Muscle layer of colon (tissue), 2 donors: ENCODE results near the gene DCP1A.

Source experiments
- H3K27ac ChIP-seq: one replicate; pipeline ENCODE4 v1.7.0; 2013; ENCODE audit warnings: low read depth, mild to moderate bottlenecking, low read length, moderate library complexity
- H3K27me3 ChIP-seq, 2 donors: one replicate each; pipeline ENCODE4 v1.7.0; 2013; ENCODE audit warnings: low read length in 2 of 2, mild to moderate bottlenecking in 2 of 2; ENCODE audit not compliant: insufficient read depth in 2 of 2, control insufficient read depth in 1 of 2
- H3K36me3 ChIP-seq: one replicate; pipeline ENCODE4 v1.7.0; 2013; ENCODE audit warnings: mild to moderate bottlenecking, low read length; ENCODE audit not compliant: insufficient read depth
- H3K4me1 ChIP-seq: one replicate; pipeline ENCODE4 v1.7.0; 2013; ENCODE audit warnings: mild to moderate bottlenecking, low read length; ENCODE audit not compliant: insufficient read depth
- H3K4me3 ChIP-seq, 2 donors: one replicate each; pipeline ENCODE4 v1.7.0; 2013; ENCODE audit warnings: low read length in 2 of 2, low read depth in 1 of 2, mild to moderate bottlenecking in 1 of 2, moderate library complexity in 1 of 2
- H3K9ac ChIP-seq: one replicate; pipeline ENCODE4 v1.7.0; 2013; ENCODE audit warnings: low read length
- H3K9me3 ChIP-seq: one replicate; pipeline ENCODE4 v1.7.0; 2013; ENCODE audit warnings: mild to moderate bottlenecking, low read length
- donor health status: abdominal sarcoma.
- donor health status: Adenocarcinoma of cecum.

DCP1A gene

DNA sequence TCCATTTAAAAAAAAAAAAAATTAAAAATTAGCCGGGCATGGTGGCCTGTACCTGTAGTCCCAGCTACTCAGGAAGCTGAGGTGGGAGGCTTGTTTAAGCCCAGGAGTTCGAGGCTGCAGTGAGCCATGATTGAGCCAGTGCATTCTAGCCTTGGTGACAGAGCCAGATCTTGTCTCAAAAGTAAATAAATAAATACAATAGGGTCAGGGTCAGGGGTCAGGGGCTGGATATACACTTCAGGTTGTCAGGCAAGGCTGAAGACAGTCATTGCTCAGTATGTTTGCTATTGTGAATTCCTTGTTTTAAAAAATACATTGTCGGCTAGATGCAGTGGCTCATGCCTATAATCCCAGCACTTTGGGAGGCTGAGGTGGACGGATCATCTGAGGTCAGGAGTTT is 83.4 kb downstream of the DCP1A start:
- H3K4me1 ChIP-seq = no peaks in the 10 kb centered on the region
- no peak overlapping the region for H3K9ac ChIP-seq
- H3K9me3 ChIP-seq = no peaks in the 10 kb centered on the region
- H3K27me3 ChIP-seq = no peaks in the 10 kb centered on the region
- H3K4me3 ChIP-seq = no peak overlapping the region
- H3K27ac ChIP-seq = no peak overlapping the region
- H3K36me3 ChIP-seq = no peaks in the 10 kb centered on the region

DNA sequence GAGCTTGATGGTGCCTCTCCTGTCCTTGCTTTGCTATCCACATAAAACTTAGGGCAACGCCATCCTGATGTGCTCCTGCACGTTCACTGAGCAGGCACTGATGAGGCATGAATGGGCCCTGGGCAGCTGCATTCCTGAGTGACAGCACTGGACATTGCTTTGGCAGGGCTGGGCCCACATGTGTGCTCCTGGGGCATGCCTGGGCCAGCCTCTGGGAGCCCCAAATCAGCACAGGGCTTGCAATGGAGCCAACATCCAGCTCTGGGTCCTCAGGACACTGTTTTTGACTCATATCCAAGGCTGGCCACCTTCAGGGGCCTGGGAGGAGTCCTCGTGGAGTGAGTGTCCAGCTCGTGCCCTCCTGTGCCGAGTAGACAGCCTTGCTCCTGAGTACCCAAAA is 85.6 kb downstream of the DCP1A start:
- no peak overlapping the region for H3K27ac ChIP-seq
- H3K4me3 ChIP-seq = no peak overlapping the region
- H3K4me1 ChIP-seq = no peaks in the 10 kb centered on the region
- no peak overlapping the region for H3K9ac ChIP-seq
- no peaks in the 10 kb centered on the region for H3K27me3 ChIP-seq
- H3K9me3 ChIP-seq = no peaks in the 10 kb centered on the region
- H3K36me3 ChIP-seq = no peaks in the 10 kb centered on the region

DNA sequence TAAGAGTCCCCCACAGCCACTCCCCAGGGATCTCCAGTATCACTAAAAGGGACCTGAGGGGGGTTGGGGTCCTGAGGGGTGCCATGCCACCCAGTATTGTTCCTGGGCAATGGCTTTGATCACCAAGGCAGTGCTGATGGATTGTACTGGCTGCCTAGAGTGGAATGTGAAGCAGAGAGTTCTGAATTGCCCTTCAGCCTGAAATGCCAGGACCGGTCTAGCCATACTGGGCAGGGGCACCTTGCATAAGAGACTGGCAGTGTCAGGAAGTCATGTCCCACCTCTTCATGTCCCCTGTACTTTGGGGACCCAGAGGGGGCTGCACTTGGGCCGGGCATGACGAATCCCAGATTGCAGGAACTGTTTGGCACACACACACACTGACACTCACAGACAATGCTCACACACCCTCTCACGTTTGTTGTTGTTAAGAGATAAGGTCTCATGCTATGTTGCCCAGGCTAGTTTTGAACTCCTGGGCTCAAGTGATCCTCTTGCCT is 87.0 kb downstream of the DCP1A start:
- Histone ChIP-seq H3K9ac (no peak overlapping the region), H3K27ac (no peak overlapping the region), H3K4me3 (no peak overlapping the region), H3K36me3 (no peaks in the 10 kb centered on the region), H3K27me3 (no peaks in the 10 kb centered on the region), H3K9me3 (no peaks in the 10 kb centered on the region), H3K4me1 (peaks cover 4% of the 10 kb centered on the region)

DNA sequence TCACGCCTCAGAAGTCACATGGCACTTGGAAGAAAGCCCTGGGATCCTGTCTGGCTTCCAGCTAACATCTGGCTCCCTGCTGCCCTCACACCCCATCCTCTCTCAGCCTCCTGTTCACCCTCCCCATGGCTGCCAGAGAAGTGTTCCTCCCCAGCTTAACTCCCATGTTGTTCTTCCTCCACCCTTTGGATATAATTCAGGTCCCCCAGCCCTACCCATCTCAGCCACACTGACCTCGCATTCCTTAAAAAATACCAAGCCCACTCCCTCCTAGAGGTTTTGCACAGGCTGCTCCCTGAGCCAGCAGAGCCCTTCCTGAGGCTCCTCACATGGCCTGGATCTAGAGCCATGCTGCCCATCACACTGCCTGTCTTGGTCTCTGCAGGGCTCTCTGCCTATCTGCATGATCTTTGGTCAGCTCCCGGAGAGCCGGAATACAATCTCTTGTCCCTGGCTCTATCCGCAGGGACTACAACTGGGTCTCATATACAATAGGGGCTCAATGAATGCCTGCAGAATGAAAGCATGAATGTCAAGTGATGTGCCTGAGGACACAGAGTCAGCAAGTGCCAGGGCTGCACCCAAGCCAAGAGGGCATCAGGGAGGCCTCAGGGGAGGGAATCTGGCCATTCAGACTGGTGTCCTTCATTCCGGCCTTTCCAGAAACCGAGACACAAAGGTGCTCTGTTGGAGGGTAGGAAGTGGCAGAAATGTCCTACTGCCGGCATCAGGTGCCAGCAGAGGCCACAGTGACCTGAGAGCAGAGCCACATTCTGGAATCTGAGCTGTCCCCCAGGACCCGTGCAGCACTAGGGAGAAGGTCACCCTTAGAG is 87.7 kb downstream of the DCP1A start:
- Histone ChIP-seq H3K27ac (no peak overlapping the region), H3K4me3 (no peak overlapping the region), H3K27me3 (no peaks in the 10 kb centered on the region), H3K9me3 (no peaks in the 10 kb centered on the region), H3K9ac (no peak overlapping the region), H3K4me1 (peaks cover 4% of the 10 kb centered on the region), H3K36me3 (no peaks in the 10 kb centered on the region)

DNA sequence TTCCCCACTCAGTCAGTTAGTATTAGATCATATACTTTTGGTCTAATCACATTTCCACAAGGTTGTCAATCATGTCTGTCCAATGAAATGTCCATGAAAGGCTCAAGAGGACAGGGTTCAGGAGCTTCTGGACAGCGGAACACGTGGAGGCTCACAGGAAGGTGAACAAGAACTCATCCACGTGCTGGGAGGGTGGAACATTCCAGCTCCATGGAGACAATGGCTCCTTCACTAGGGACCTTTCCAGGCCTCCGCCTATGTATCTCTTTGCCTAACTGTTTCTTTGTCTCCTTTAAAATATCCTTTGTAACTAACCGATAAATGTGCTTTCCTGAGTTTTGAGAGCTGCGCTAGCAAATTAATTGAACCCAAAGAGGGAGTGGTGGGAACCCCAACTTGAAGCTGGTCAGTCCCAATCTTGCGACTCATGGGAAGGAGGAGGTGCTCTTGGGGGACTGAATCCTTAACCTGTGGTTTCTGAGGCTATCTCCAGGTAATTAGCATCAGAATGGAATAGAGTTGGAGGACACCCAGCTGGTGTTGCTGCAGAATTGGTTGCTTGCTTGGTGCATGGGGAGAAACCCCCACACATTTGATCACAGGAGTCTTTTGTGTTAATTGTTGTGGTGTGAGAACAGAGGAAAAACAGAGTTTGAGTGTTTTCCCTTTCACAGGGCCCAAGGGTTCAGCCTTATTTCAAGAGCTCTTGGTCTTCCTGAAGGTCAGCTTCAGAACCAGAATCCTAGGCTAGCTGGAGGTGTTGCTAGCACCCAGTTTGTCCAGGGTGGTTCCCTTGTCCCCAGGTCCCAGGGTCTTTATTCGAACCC is 88.5 kb downstream of the DCP1A start:
- Histone ChIP-seq H3K4me3 (no peak overlapping the region), H3K27me3 (no peaks in the 10 kb centered on the region), H3K9ac (no peak overlapping the region), H3K36me3 (no peaks in the 10 kb centered on the region), H3K4me1 (peaks cover 9% of the 10 kb centered on the region), H3K9me3 (no peaks in the 10 kb centered on the region), H3K27ac (no peak overlapping the region)

DNA sequence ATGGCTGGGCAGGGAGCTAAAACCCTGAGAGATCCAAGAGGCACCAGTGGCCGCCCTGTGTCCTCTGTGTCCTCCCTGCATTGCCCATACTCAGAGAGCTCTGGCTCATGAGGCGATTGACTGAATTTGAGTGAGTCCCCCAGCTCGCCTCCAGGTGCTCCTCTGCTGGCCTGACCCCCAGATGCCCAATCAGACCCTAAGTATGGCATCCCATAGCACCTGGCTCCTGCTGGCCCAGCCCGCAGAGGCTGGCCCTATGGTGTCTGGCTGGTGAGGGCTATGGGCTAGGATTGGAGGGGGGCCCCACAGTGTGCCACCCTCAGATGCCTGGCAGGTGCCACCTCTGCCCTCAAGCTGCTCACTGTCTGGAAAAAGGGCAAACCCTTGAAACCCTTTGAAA is 89.9 kb downstream of the DCP1A start:
- Histone ChIP-seq H3K9me3 (no peaks in the 10 kb centered on the region), H3K27me3 (no peaks in the 10 kb centered on the region), H3K27ac (no peak overlapping the region), H3K36me3 (no peaks in the 10 kb centered on the region), H3K4me3 (no peak overlapping the region), H3K4me1 (peaks cover 13% of the 10 kb centered on the region), H3K9ac (no peak overlapping the region)

DNA sequence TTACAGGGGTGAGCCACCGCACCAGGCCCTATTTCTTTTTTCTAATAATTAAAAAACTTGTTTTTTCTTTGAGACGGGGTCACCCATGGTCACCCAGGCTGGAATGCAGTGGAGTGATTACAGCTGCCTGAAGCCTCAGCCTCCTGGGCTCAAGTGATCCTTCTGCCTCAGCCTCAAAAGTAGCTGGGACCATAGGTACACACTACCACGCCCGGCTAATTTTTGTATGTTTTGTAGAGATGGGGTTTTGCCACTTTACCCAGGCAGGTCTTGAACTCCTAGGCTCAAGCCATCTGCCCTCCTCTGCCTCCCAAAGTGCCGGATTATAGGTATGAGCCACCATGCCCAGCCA is 90.7 kb downstream of the DCP1A start:
- Histone ChIP-seq H3K27ac (no peak overlapping the region), H3K36me3 (no peaks in the 10 kb centered on the region), H3K27me3 (no peaks in the 10 kb centered on the region), H3K9me3 (no peaks in the 10 kb centered on the region), H3K4me1 (peaks cover 21% of the 10 kb centered on the region), H3K9ac (no peak overlapping the region), H3K4me3 (no peak overlapping the region)

DNA sequence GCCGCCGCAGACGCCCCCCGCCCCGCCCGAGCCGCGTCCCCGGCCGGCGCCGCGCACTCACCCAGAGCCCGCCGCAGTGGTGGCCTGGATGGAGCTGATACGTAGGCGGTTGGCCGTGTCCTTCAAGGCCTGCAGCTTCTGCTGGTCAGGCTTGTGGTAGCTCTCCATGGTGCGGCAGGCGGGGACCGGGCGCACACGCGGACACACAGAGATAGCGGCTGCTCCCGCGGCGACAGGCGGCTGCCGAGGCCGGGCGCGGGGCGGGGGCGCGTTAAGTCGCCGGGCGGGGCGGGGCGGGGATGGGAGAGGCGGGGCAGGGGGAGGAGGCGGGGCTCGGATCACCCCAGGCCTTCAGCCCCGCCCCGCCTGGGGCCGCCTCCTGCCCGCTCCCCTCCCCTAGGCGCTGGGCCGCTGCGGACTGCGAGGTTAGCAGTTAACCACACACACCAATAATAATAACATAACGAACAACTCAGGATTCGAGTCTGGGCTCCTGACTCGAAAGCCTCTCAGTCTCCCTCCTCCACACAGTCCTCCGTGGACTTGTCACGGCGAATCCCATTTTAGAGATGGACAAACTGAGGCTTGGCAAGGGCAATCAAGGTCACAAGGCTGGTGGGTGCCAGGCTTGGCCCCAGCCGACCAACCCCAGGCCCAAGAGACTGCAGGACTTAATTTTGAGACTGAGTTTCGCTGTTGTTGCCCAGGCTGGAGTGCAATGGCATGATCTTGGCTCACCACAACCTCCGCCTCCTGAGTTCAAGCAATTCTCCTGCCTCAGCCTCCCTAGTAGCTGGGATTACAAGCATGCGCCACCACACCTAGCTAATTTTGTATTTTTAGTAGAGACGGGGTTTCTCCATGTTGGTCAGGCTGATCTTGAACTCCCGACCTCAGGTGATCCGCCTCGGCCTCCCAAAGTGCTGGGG is 91.3 kb downstream of the DCP1A start, which contains the start of gene TKT:
Gene TKT, minus strand, starts transcription at position 248 of the 929 bp plus-strand sequence. Its CDS starts 80 bp downstream, at position 168.
- Histone ChIP-seq H3K4me3 (peak within 1 kb of the TSS; percentile 67 to 94), H3K4me1 (peaks cover 27% of the 10 kb centered on the region)

DNA sequence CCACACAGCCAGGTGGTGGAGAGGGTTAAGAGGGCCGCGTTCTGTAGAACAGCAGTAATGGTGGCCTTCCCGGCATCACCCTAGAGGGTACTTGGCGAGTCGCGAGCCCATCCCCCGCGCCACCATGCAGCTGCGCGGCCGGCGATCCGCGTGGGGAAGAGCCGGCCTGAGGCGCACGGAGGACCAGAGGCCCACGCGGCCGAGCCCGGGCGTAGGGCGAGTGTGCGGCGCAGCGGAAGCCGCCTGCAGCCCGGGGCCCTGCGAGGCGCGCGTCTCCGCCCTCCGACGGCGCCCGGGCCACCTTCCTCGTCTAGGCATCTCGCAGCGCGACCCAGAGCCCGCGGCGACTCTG is 91.9 kb downstream of the DCP1A start:
- Histone ChIP-seq H3K27ac (peak overlapping the region; percentile 94), H3K36me3 (no peaks in the 10 kb centered on the region), H3K4me1 (peaks cover 34% of the 10 kb centered on the region), H3K9ac (peak overlapping the region; percentile 78), H3K4me3 (peak overlapping the region; percentile 67 to 94), H3K27me3 (no peaks in the 10 kb centered on the region), H3K9me3 (no peaks in the 10 kb centered on the region)

More for the DNA sequence above, 91.3 kb downstream of the DCP1A start, which contains the start of gene TKT:
- H3K27me3 ChIP-seq = no peaks in the 10 kb centered on the region
- H3K9me3 ChIP-seq = no peaks in the 10 kb centered on the region
- peak within 1 kb of the TSS; percentile 94 for H3K27ac ChIP-seq
- H3K36me3 ChIP-seq = no peaks in the 10 kb centered on the region
- peak within 1 kb of the TSS; percentile 78 for H3K9ac ChIP-seq

DNA sequence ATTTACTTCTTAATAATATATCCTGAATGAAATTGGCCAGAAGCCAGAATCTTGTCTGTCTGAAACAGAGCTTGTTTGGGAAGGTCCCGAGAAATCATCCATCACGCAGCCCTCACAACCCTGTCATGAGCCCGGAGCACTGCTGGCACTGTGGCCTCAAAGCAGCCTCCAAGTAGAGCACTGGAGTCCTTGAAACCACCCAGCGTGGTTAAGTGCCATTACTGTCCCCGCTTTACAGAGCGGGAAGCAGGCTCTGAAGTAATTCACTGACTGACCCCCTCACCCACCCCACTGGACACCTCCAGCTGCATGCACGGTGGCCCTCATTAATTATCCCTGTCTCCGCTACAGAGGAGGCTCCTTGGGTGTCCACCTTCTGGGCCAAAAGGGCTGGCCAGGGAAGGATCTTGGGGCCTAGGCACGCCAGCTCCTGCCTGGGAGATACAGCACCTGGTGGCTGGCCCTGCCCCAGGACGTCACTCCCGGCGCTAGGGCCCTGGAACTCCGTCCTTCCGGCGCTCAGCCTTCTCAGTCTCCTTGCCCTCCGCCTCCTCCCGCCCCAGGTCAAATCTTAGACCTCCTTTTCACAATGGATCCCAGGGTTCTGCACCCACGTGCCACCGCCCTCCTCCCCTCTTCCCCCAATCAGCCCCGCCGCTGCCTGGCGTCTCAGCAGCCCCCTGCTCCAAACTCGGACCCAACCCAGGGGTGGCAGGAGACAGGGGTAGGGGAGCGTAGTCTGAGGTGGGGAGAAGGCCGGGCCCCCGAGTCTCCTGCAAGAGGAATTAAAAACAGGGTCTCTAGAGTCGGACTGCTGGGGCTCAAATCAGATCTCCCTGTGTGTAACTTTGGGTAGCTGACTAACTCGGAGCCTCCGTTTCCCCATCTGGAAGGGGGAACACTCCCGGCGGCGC is 92.6 kb downstream of the DCP1A start:
- H3K9ac ChIP-seq = peak overlapping the region; percentile 78
- H3K4me3 ChIP-seq = peak overlapping the region; percentile 67 to 94
- H3K9me3 ChIP-seq = no peaks in the 10 kb centered on the region
- H3K36me3 ChIP-seq = no peaks in the 10 kb centered on the region
- no peaks in the 10 kb centered on the region for H3K27me3 ChIP-seq
- peak overlapping the region; percentile 94 for H3K27ac ChIP-seq
- H3K4me1 ChIP-seq = peaks cover 40% of the 10 kb centered on the region
